ENCODE measurements around the gene ARHGAP26.

- TF ChIP-seq CTCF (IDR thresholded peaks at IDR 0.05) = no peak
- TF ChIP-seq EP300 (IDR thresholded peaks at IDR 0.05) = no peak
Measured at GRCh38 chr5:142767178-142767577, 3.0 kb upstream of the ARHGAP26 start.
